Kidney (tissue), 14 donors: ENCODE measurements around the gene SDR9C7. TPM values are rescaled to one million over a fixed set of nuclear protein-coding genes. Genes with fewer than 3 reads are reported as not detected.
"Not testable (repeated sequence)": the region's sequence is repeated elsewhere in the genome, so short reads cannot be mapped to it uniquely, and the experiment has no call there.

Experiments
- DNase-seq, 5 donors: peaks; one replicate each; pipeline ENCODE4 v3.0.0-alpha.2; 2013 to 2020
- FAIRE-seq: peaks from 2 replicates; lab custom pipeline; 2012; peaks lifted over from hg19 to GRCh38; lab: Jason Lieb, UNC
- H3K27ac ChIP-seq, 2 donors: one replicate each; pipeline ENCODE4 v1.7.0; 2013; ENCODE audit warnings: low read depth in 2 of 2, low read length in 2 of 2, inconsistent platforms in 1 of 2
- H3K27me3 ChIP-seq: one replicate; pipeline ENCODE4 v1.7.1; 2013; ENCODE audit warnings: low read length, inconsistent platforms; ENCODE audit not compliant: control insufficient read depth, insufficient read depth
- H3K36me3 ChIP-seq, 3 donors: one replicate each; pipeline versions ENCODE4 v1.7.0 to v1.7.1; 2013; ENCODE audit warnings: low read length in 3 of 3, control low read depth in 1 of 3, inconsistent platforms in 1 of 3; ENCODE audit not compliant: insufficient read depth in 3 of 3, control insufficient read depth in 2 of 3
- H3K4me1 ChIP-seq, 3 donors: one replicate each; pipeline versions ENCODE4 v1.7.0 to v1.7.1; 2013; ENCODE audit warnings: low read length in 3 of 3, inconsistent platforms in 1 of 3, low read depth in 1 of 3; ENCODE audit not compliant: control insufficient read depth in 2 of 3, insufficient read depth in 2 of 3
- H3K4me3 ChIP-seq, 3 donors: one replicate each; pipeline versions ENCODE4 v1.7.0 to v1.8.1; 2013; ENCODE audit warnings: low read length in 3 of 3, control low read depth in 1 of 3, inconsistent platforms in 1 of 3
- H3K9ac ChIP-seq, 3 donors: one replicate each; pipeline versions ENCODE4 v1.7.0 to v1.7.1; 2013; ENCODE audit warnings: low read length in 3 of 3, control low read depth in 1 of 3, inconsistent platforms in 1 of 3
- H3K9me3 ChIP-seq, 3 donors: one replicate each; pipeline versions ENCODE4 v1.7.0 to v1.7.1; 2013; ENCODE audit warnings: low read length in 3 of 3, control low read depth in 1 of 3, inconsistent platforms in 1 of 3; ENCODE audit not compliant: control insufficient read depth in 2 of 3, insufficient read depth in 1 of 3
- intact Hi-C: fragments of 100-400 bp; cut with DNase I; formaldehyde crosslinking; loops from one replicate; pipeline ENCODE4 v1.11.1; 2022
- polyA plus RNA-seq: library from polyadenylated mRNA; stranded (reverse); fragments of 350-450 nt; fragmentation: Illumina TruSeq; extraction: RNeasy Lipid Tissue Mini Kit (QIAGEN cat#74804); gene quantifications from one replicate; pipeline ENCODE4 v1.2.3, GENCODE V29; 2014; ENCODE audit warnings: low read depth, low replicate concordance; ENCODE audit not compliant: insufficient read depth
- total RNA-seq: library from RNA; stranded (reverse); fragmentation: NEBNext Ultra II Directional; extraction: Animal tissue kit (Norgen Biotek cat#: 25700); gene quantifications from one replicate; pipeline ENCODE4 v1.2.1, GENCODE V29; 2021
- TF ChIP-seq, protein P1 (sequence below): IDR thresholded peaks from 3 replicates; pipeline ENCODE4 v1.5.1; 2012; ENCODE audit warnings: mild to moderate bottlenecking, moderate library complexity, borderline replicate concordance; ENCODE audit not compliant: insufficient read depth; ENCODE audit errors: extremely low read depth
- donor health status: control.
- donor health status: control.
- donor health status: control.
- donor health status: control.
- donor health status: control.
- donor health status: DM: yes; HTN: yes; CAD: no.
- donor health status: Normal renal cell carcinoma (clear cell type).

Gene SDR9C7
- total and polyA plus RNA-seq, 2 donors from 2014 or later: not detected

DNA sequence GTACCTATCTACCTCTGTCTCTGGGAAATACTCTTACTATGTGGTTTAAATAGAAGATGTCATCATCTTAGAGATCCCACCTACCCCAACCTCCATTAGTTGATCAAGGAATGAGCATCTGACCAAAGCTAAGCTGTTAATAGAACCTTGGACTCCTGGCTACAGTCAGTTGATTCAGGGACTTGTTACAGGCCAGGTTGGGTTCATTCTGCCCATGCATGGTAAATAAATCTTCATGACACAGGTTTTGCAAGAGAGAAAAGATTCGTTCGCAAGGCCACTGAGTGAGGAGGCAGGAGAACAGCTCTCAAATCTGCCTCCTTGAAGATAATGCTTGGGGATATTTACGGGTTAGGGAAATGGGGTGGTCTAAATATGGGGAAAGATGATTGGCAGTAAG is 19.5 kb downstream of the SDR9C7 start:
- H3K27ac ChIP-seq: no peak overlapping the region
- H3K9ac ChIP-seq: no peak overlapping the region
- no peaks in the 10 kb centered on the region for H3K9me3 ChIP-seq
- intact Hi-C loops: no loop called here
- TF ChIP-seq, protein P1, sequence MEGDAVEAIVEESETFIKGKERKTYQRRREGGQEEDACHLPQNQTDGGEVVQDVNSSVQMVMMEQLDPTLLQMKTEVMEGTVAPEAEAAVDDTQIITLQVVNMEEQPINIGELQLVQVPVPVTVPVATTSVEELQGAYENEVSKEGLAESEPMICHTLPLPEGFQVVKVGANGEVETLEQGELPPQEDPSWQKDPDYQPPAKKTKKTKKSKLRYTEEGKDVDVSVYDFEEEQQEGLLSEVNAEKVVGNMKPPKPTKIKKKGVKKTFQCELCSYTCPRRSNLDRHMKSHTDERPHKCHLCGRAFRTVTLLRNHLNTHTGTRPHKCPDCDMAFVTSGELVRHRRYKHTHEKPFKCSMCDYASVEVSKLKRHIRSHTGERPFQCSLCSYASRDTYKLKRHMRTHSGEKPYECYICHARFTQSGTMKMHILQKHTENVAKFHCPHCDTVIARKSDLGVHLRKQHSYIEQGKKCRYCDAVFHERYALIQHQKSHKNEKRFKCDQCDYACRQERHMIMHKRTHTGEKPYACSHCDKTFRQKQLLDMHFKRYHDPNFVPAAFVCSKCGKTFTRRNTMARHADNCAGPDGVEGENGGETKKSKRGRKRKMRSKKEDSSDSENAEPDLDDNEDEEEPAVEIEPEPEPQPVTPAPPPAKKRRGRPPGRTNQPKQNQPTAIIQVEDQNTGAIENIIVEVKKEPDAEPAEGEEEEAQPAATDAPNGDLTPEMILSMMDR: no peak
- DNase-seq: peak in 1 of 5 donors; percentile 7
- no peaks in the 10 kb centered on the region for H3K4me1 ChIP-seq
- no peak overlapping the region for H3K4me3 ChIP-seq
- no peak for FAIRE-seq
- no peaks in the 10 kb centered on the region for H3K36me3 ChIP-seq
- H3K27me3 ChIP-seq: no peaks in the 10 kb centered on the region

DNA sequence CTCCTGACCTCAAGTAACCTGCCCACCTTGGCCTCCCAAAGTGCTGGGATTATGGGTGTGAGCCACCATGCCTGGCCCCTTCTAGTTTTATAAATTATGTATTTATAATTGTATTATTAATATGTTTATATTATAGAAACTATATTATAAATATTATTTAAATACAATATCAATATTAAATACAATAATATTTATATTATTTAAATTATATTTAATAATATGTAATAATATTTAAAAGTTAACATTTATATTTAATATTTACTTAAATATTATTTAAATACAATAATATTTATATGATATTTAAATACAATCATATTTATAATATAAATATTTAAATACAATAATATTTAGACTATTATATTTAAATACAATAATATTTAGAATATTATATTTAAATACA is 20.0 kb downstream of the SDR9C7 start:
- H3K4me3 ChIP-seq: no peak overlapping the region
- TF ChIP-seq, protein P1: no peak
- H3K36me3 ChIP-seq: no peaks in the 10 kb centered on the region
- intact Hi-C loops: no loop called here
- H3K9ac ChIP-seq: no peak overlapping the region
- no peak overlapping the region for H3K27ac ChIP-seq
- peaks cover 0 to 1% (median 0%) of the 10 kb centered on the region in 3 donors for H3K9me3 ChIP-seq
- H3K4me1 ChIP-seq: no peaks in the 10 kb centered on the region
- no peak for DNase-seq
- H3K27me3 ChIP-seq: no peaks in the 10 kb centered on the region
- peak; percentile 99 for FAIRE-seq

DNA sequence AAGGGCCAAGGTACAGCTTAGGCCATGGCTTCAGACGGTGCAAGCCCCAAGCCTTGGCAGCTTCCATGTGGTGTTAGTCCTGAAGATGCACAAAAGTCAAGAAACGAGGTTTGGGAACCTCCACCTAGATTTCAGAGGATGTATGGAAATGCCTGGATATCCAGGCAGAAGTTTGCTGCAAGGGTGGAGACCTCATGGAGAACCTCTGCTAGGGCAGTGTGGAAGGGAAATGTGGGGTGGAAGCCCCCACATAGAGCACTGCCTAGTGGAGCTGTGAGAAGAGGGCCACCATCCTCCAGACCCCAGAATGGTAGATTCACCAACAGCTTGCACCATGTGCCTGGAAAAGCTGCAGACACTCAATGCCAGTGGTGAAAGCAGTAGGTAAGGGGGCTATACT is 24.8 kb downstream of the SDR9C7 start:
- FAIRE-seq, intact Hi-C loops, DNase-seq, H3K9ac ChIP-seq, H3K9me3 ChIP-seq, H3K4me1 ChIP-seq, H3K4me3 ChIP-seq, H3K27me3 ChIP-seq, H3K36me3 ChIP-seq, H3K27ac ChIP-seq: not testable (repeated sequence)

DNA sequence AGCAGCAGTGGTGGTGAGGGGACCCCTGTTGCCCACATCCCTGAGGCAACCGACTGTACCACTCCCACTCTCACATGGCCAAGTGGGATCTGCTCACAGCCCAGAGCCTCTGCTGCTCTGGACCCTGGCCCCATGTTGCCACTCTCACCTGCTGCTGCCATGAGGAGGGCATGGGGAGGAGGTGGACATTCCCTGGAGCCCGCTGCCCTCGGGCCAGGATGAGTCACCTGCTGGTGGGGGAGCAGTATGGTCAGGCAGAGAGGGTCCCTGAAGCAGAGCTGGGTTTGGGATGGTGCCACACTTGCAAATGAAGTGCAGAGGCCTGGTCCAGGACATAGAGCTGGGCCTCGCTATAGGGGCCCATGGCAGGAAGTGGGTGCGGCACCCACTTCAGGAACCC is 26.1 kb downstream of the SDR9C7 start:
- Histone ChIP-seq H3K36me3 (no peaks in the 10 kb centered on the region), H3K9ac (no peak overlapping the region), H3K27me3 (no peaks in the 10 kb centered on the region), H3K9me3 (peaks cover 0 to 8% (median 0%) of the 10 kb centered on the region in 3 donors), H3K4me1 (no peaks in the 10 kb centered on the region), H3K27ac (no peak overlapping the region), H3K4me3 (no peak overlapping the region)
- FAIRE-seq (no peak), DNase-seq (no peak)
- TF ChIP-seq, protein P1: no peak
- intact Hi-C loops: no loop called here
